Ishikawa (cell line): ENCODE measurements around the gene CDX1.

ENCODE experiments used
- CEBPB ChIP-seq: IDR thresholded peaks from 2 replicates; pipeline ENCODE4 v1.6.1; 2012
- CREB1 ChIP-seq: IDR thresholded peaks from 2 replicates; pipeline ENCODE4 v1.6.1; 2012; ENCODE audit warnings: low read depth
- EGR1 ChIP-seq: IDR thresholded peaks from 2 replicates; pipeline ENCODE4 v1.6.1; 2012
- EP300 ChIP-seq: IDR thresholded peaks from 2 replicates; pipeline ENCODE4 v1.6.1; 2012; ENCODE audit warnings: borderline replicate concordance
- FOXM1 ChIP-seq: IDR thresholded peaks from 2 replicates; pipeline ENCODE4 v1.6.1; 2012; ENCODE audit warnings: low read depth, borderline replicate concordance
- MAX ChIP-seq: IDR thresholded peaks from 2 replicates; pipeline ENCODE4 v1.6.1; 2012
- NFIC ChIP-seq: IDR thresholded peaks from 2 replicates; pipeline ENCODE4 v1.6.1; 2012
- RAD21 ChIP-seq: IDR thresholded peaks from 2 replicates; pipeline ENCODE4 v1.6.1; 2012; ENCODE audit warnings: low read depth
- REST ChIP-seq: IDR thresholded peaks from 2 replicates; pipeline ENCODE4 v1.6.1; 2012; ENCODE audit warnings: low read depth, mild to moderate bottlenecking
- TAF1 ChIP-seq: IDR thresholded peaks from 2 replicates; pipeline ENCODE4 v1.6.1; 2012; ENCODE audit warnings: low read depth, mild to moderate bottlenecking
- TCF12 ChIP-seq: IDR thresholded peaks from 2 replicates; pipeline ENCODE4 v1.6.1; 2012; ENCODE audit warnings: low read depth
- TEAD4 ChIP-seq: IDR thresholded peaks from 2 replicates; pipeline ENCODE4 v1.6.1; 2012
- USF1 ChIP-seq: IDR thresholded peaks from 2 replicates; pipeline ENCODE4 v1.6.1; 2012
- YY1 ChIP-seq: IDR thresholded peaks from 2 replicates; pipeline ENCODE4 v1.6.1; 2012; ENCODE audit warnings: low read depth
- ZBTB7A ChIP-seq: IDR thresholded peaks from 2 replicates; pipeline ENCODE4 v1.6.1; 2012; ENCODE audit warnings: low read depth

CDX1 gene

GRCh38 chr5:150182774-150183173, 16.2 kb downstream of the CDX1 start:
- no peak for TF ChIP-seq YY1
- no peak for TF ChIP-seq REST
- TF ChIP-seq EP300, result no peak
- TF ChIP-seq CEBPB, result no peak
- no peak for TF ChIP-seq TEAD4
- no peak for TF ChIP-seq CREB1
- TF ChIP-seq EGR1, result no peak
- TF ChIP-seq ZBTB7A, result no peak
- TF ChIP-seq MAX, result no peak
- TF ChIP-seq USF1, result no peak
- no peak for TF ChIP-seq RAD21
- no peak for TF ChIP-seq FOXM1
- no peak for TF ChIP-seq NFIC
- TF ChIP-seq TAF1, result no peak

GRCh38 chr5:150183436-150183835, 16.9 kb downstream of the CDX1 start:
- TF ChIP-seq NFIC (no peak), ZBTB7A (no peak), CEBPB (no peak), FOXM1 (no peak)

GRCh38 chr5:150184006-150184405, 17.4 kb downstream of the CDX1 start:
- no peak for TF ChIP-seq RAD21

GRCh38 chr5:150184990-150185912, 18.7 kb downstream of the CDX1 start:
- TF ChIP-seq REST, result no peak
- TF ChIP-seq CREB1, result no peak
- no peak for TF ChIP-seq TEAD4
- no peak for TF ChIP-seq TCF12
- TF ChIP-seq USF1, result no peak
- TF ChIP-seq TAF1, result no peak
- no peak for TF ChIP-seq EGR1
- TF ChIP-seq ZBTB7A, result no peak
- TF ChIP-seq NFIC, result no peak
- TF ChIP-seq CEBPB, result no peak
- TF ChIP-seq YY1, result no peak
- TF ChIP-seq RAD21, result no peak
- TF ChIP-seq FOXM1, result no peak

GRCh38 chr5:150186137-150186536, 19.6 kb downstream of the CDX1 start:
- TF ChIP-seq CEBPB (no peak), YY1 (no peak), EGR1 (no peak), TEAD4 (no peak), TAF1 (no peak), CREB1 (no peak), RAD21 (no peak), TCF12 (no peak), NFIC (no peak), FOXM1 (no peak), REST (no peak), MAX (no peak), EP300 (no peak), ZBTB7A (no peak), USF1 (no peak)
